Fibroblast of skin of right quadriceps (primary cell): ENCODE results near the gene GPX2.

Experiments used
- DNase-seq: peaks from one replicate; pipeline ENCODE4 v3.0.0-alpha.2; 2013

The GPX2 gene

GRCh38 chr14:64910847-64911495 lies 31.6 kb downstream of the GPX2 start:
- peak; percentile 31 for DNase-seq

DNA sequence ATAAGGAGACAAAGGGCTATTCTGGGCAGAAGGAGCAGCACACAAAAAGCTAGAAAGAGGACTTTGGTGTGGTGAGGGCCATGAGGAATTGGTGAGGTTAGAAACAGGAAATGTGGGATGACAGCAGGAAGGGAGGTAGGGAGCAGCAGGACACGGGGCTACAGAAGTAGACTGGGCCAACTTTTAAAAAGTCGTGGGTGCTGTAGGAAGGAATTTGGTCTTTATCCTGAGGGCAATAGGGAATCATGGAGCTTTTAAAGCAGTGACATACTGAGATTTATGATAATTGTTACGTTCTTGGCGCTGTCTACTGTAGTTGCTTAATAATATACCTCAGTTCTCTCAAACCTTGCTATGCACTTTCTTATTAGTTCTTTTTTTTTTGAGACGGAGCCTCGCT lies 36.5 kb downstream of the GPX2 start:
- DNase-seq = no peak

- DNase-seq = no peak
These were observed 42.6 kb downstream of the GPX2 start for GRCh38 chr14:64899958-64900357.

DNA sequence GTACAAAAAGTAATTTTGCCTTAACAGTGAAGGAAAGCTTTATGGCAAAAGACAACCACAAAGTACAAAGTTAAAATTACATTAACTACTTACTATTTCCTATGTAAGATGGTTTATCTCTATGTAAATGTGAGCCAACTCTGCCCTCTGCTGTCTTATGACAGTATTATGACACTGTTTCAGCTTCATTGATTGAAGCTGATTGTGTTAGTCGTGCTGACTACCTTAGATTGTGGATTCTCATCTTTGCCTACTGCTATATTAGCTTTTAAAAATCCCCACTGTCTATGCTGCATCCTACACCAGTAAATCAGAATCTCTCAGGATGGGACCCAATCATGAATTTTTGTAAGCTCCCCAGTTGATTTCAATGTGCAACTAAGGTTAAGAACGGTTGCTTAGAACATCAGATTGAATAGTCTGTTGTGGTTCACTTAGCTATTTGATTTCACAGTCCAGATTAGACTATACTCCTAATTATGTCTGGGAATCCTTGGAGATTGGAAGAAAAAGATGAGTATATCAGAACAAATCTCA lies 50.6 kb downstream of the GPX2 start:
- DNase-seq = peak; percentile 56

- DNase-seq = no peak
These were observed 51.2 kb downstream of the GPX2 start for GRCh38 chr14:64891173-64891838.

DNA sequence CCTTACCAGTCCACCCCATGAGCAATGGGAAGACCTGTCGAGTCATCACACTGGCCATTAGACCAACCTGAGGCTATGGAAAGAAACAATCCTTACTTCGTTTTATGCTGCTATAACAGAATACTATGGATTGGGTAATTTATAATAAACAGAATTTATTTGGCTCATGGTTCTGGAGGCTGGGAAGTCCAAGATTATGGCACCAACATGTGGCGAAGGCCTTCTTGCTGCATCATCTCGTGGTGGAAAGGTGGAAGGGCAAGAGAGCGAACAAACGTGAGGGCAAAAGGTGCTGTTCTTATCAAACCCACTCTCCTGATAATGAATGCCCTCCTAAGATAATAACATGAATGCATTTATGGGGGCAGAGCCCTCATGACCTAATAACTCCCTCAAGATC lies 53.2 kb downstream of the GPX2 start:
- no peak for DNase-seq
